IPS DF 6.9 (cell line): ENCODE data around the gene ARID3B.
"Not testable (repeated sequence)": the region's sequence is repeated elsewhere in the genome, so short reads cannot be mapped to it uniquely, and the experiment has no call there.

Source experiments
- DNase-seq: peaks from one replicate; pipeline ENCODE4 v3.0.0-alpha.2; 2013; ENCODE audit warnings: low read depth, low spot score
- H3K27ac ChIP-seq: one replicate; pipeline ENCODE4 v1.5.1; 2013; ENCODE audit warnings: low read length, control low read depth
- H3K27me3 ChIP-seq: 2 replicates; pipeline ENCODE4 v1.6.1; 2013; ENCODE audit warnings: mild to moderate bottlenecking, low read length; ENCODE audit not compliant: control insufficient read depth, insufficient read depth
- H3K36me3 ChIP-seq: 2 replicates; pipeline ENCODE4 v1.6.1; 2013; ENCODE audit warnings: low read length; ENCODE audit not compliant: control insufficient read depth, insufficient read depth
- H3K4me1 ChIP-seq: 2 replicates; pipeline ENCODE4 v1.6.1; 2013; ENCODE audit warnings: low read length; ENCODE audit not compliant: control insufficient read depth, insufficient read depth
- H3K4me3 ChIP-seq: 2 replicates; pipeline ENCODE4 v1.5.1; 2013; ENCODE audit warnings: mild to moderate bottlenecking, low read length
- H3K9me3 ChIP-seq: 2 replicates; pipeline ENCODE4 v1.6.1; 2013; ENCODE audit warnings: low read length, inconsistent platforms; ENCODE audit not compliant: control insufficient read depth, insufficient read depth
- WGBS: extraction: QIAGEN DNeasy Blood & Tissue Kit; methylation state at CpG from one replicate; pipeline ENCODE4 v1.1.7; 2013; ENCODE audit warnings: mixed read lengths, missing lambda C conversion rate; ENCODE audit not compliant: insufficient read length, insufficient coverage; 5-methylcytosine and 5-hydroxymethylcytosine counted together

Gene ARID3B

DNA sequence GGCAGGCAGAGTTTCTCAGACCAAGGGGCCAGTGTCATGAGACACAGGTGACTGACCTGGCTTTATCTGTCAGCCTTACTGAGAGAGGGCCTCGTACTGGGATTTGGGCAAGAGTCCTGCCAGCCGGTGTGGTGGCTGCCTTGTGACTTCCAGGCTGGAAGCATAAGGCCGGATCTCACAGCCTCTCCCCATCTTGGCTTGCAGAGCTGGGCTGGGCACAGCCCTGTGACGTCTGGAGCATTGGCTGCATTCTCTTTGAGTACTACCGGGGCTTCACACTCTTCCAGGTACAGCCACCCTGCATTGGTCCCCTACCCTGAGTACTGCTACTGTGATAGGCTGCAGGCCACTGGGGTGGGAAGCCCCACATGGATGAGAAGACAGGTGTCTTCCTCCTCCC, 86.7 kb downstream of the ARID3B start:
- H3K9me3 ChIP-seq, result no peaks in the 10 kb centered on the region
- H3K4me1 ChIP-seq, result no peaks in the 10 kb centered on the region
- H3K36me3 ChIP-seq, result peaks cover 58% of the 10 kb centered on the region
- WGBS, result no CpG with 5 or more reads among the region's 5 CpGs
- H3K27ac ChIP-seq, result no peak overlapping the region
- no peak for DNase-seq
- no peaks in the 10 kb centered on the region for H3K27me3 ChIP-seq
- no peak overlapping the region for H3K4me3 ChIP-seq

DNA sequence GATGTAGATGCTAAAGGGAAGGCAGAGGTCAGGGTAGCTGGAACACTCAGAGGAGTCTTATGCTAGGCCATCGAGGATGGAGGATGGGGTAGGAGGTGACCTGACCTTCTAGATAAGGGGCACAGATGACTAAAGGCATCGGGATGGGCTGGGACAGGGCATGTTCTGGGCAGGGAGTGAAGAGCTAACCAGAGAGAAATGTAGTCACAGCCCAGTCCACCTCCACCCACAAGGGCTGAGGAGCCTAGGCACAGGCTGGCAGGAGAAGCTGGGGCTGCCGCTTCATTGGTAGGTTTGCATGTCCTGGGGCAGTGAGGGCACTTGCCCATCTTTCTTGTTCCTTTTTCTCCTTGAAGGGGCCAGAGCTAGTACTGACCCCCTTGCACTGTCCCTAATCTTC, 87.2 kb downstream of the ARID3B start:
- H3K27me3 ChIP-seq, result no peaks in the 10 kb centered on the region
- no peak for DNase-seq
- H3K4me3 ChIP-seq, result no peak overlapping the region
- H3K9me3 ChIP-seq, result no peaks in the 10 kb centered on the region
- no peaks in the 10 kb centered on the region for H3K4me1 ChIP-seq
- peaks cover 54% of the 10 kb centered on the region for H3K36me3 ChIP-seq
- no peak overlapping the region for H3K27ac ChIP-seq
- WGBS, result no CpG with 5 or more reads among the region's 3 CpGs

DNA sequence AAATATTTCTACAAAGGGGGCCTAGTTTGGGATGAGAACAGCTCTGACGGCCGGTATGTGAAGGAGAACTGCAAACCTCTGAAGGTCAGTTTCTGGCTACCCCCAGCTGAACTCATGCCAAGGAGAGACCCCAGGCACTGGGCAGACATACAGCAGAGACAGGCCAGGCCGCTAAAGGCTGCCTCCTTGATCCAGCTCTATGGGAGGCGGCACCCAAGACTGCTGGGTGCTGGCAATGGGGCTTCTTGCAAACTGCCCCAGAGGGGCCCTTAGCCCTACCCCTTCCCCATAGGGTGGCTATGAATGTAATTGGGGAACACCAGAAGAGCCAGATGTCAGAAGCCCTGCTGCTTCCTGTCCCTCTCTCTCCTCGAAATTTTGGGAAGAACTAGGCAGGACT, 87.9 kb downstream of the ARID3B start:
- WGBS, result no CpG with 5 or more reads among the region's 5 CpGs
- Histone ChIP-seq H3K27ac (no peak overlapping the region), H3K36me3 (peaks cover 48% of the 10 kb centered on the region)

DNA sequence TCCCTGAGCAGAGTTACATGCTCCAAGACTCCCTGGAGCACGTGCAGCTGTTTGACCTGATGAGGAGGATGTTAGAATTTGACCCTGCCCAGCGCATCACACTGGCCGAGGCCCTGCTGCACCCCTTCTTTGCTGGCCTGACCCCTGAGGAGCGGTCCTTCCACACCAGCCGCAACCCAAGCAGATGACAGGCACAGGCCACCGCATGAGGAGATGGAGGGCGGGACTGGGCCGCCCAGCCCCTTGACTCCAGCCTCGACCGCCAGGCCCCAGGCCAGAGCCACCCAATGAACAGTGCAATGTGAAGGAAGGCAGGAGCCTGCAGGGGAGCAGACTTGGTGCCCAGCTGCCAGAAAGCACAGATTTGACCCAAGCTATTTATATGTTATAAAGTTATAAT, 88.7 kb downstream of the ARID3B start:
- H3K9me3 ChIP-seq, H3K27ac ChIP-seq, H3K27me3 ChIP-seq, DNase-seq, H3K4me1 ChIP-seq, H3K4me3 ChIP-seq: not testable (repeated sequence)
- no CpG with 5 or more reads among the region's 10 CpGs for WGBS
- peaks cover 41% of the 10 kb centered on the region for H3K36me3 ChIP-seq

More for the DNA sequence above, 87.9 kb downstream of the ARID3B start:
- H3K4me1 ChIP-seq, result no peaks in the 10 kb centered on the region
- H3K4me3 ChIP-seq, result no peak overlapping the region
- H3K27me3 ChIP-seq, result no peaks in the 10 kb centered on the region
- DNase-seq, result no peak
- no peaks in the 10 kb centered on the region for H3K9me3 ChIP-seq

DNA sequence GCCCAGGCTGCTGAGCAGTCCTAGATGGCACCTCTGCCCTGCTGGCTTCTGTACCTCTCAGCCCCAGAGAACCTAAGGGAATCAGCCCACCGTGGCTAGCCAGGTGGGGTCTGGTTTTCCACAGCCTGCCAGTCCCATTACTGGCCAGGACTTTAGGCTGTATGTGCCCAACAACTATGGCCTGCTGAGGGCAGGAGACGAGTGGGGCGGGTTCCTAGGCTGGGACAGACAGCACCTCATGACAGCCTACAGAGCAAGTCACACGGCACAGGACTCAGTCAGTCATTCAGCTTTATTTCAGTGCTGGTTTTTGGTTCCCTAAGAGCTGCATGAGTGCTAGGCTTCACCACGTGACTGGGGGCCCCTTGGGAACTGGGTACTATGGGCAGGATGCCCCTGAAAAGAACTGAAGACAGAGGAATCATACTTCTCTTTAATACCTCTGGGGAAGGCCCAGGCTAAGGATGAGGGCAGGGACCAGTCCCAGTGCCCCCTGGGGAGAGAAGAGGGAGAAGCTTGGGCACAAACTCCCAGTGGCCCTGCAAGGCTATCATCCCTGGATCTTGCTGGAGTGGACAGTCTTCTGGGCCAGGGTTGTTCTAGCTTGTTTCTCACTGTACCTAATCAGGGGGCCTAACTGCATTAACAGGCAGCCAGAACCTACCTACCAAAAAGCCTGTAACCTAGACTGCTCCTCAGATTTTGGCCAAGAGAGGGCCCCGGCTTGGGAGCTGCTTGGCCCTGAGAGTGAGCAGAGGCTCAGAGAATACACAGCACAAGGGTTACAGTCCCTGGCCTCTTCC, 89.5 kb downstream of the ARID3B start:
- Histone ChIP-seq H3K4me3 (no peak overlapping the region), H3K36me3 (peaks cover 33% of the 10 kb centered on the region), H3K4me1 (no peaks in the 10 kb centered on the region), H3K9me3 (no peaks in the 10 kb centered on the region), H3K27me3 (no peaks in the 10 kb centered on the region), H3K27ac (no peak overlapping the region)
- WGBS, result no CpG with 5 or more reads among the region's 6 CpGs
- no peak for DNase-seq

DNA sequence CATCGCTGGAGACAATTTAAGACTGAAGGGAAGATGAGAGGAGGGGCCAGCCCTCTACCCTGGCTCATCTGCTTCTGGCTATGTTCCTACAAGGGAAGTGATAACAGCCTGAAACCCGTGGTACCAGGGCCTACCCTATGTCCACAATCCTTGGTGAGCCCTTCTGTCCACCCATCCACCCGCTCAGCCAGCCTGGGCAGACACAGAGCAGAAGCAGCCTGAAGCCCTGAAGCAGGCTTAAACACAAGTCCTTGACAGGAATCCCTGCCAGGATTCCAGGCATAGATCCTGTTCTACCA, 90.0 kb downstream of the ARID3B start:
- no peak overlapping the region for H3K27ac ChIP-seq
- no peaks in the 10 kb centered on the region for H3K9me3 ChIP-seq
- DNase-seq, result no peak
- no peaks in the 10 kb centered on the region for H3K27me3 ChIP-seq
- no peak overlapping the region for H3K4me3 ChIP-seq
- no peaks in the 10 kb centered on the region for H3K4me1 ChIP-seq
- H3K36me3 ChIP-seq, result peaks cover 28% of the 10 kb centered on the region
- WGBS, result no CpG with 5 or more reads among the region's 3 CpGs

DNA sequence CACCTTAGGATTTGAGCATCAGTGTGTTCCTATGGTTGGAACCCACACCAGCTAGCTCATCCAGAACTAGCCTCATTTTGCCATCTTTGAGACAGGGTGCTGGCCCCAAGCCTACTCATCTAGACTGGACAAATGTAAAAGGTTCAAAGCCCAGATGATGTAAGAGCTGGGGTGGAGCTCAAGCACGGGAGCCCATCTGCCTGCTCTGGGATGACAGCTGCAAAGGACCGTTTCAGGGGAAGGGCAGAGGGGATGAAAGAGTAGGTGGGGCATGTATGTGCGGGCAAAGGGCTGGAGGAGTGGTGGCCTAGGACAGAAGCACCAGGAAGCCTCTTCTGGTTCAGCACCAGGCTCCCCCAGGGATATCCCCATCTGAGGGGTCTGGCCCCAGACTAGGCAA, 90.4 kb downstream of the ARID3B start:
- H3K27me3 ChIP-seq, result no peaks in the 10 kb centered on the region
- H3K36me3 ChIP-seq, result peaks cover 24% of the 10 kb centered on the region
- H3K4me1 ChIP-seq, result no peaks in the 10 kb centered on the region
- no peak overlapping the region for H3K4me3 ChIP-seq
- H3K27ac ChIP-seq, result no peak overlapping the region
- no peak for DNase-seq
- no peaks in the 10 kb centered on the region for H3K9me3 ChIP-seq
- WGBS, result no CpG with 5 or more reads among the region's 3 CpGs

DNA sequence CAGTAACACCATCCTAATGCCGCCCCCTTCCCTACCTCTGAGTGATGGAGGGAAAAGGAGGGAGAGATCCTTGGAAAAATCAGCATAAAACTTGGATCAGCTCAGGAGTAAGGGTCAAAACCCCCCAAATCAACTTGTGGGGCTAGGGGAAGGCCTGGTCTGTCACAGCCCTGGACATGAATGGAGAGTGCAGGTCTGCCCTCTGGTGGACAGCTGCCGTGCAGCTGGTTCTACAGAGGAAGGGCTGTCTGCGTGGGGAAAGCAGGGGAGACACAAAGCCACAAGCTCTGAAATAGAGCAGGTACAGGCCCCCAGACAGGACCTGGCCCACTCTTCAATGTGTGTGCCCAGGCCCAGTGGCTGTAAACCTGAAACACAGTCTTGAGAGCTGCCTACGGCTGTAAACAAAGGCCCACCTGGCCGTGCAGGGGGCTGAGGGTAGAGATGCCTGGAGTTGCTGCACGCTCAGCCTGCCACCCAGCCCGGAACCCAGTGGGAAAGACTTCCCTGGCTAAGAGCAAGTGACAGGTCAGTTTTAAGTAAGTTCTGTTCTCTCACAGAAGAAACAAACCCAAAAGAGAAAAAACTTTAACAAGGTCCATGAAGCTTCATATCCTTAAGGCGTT, 91.0 kb downstream of the ARID3B start:
- Histone ChIP-seq H3K4me1 (no peaks in the 10 kb centered on the region), H3K27ac (no peak overlapping the region), H3K27me3 (no peaks in the 10 kb centered on the region), H3K9me3 (no peaks in the 10 kb centered on the region), H3K4me3 (no peak overlapping the region), H3K36me3 (peaks cover 21% of the 10 kb centered on the region)
- no CpG with 5 or more reads among the region's 8 CpGs for WGBS
- DNase-seq, result no peak

DNA sequence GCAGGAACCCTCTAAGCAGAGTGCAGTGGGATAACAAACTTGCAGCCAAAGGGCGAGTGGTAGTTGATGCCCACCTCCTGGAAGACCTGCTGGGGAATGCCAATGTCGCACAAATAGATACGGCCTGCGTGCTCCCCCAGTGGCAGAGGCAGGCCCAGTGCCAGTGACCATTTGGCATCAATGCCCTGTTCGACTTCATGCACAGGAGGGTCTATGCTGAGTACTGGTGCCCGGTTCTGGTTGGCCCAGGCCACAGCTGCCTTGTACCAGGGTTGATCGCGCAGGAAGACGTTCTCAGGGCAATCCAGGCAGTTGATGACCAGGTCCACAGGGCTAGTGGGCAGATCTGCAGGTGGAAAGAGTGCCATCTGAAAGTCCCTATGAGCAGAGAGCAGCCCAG, 91.6 kb downstream of the ARID3B start:
- DNase-seq, result no peak
- no peaks in the 10 kb centered on the region for H3K4me1 ChIP-seq
- peaks cover 16% of the 10 kb centered on the region for H3K36me3 ChIP-seq
- WGBS, result no CpG with 5 or more reads among the region's 9 CpGs
- no peak overlapping the region for H3K4me3 ChIP-seq
- H3K9me3 ChIP-seq, result no peaks in the 10 kb centered on the region
- no peaks in the 10 kb centered on the region for H3K27me3 ChIP-seq
- no peak overlapping the region for H3K27ac ChIP-seq

DNA sequence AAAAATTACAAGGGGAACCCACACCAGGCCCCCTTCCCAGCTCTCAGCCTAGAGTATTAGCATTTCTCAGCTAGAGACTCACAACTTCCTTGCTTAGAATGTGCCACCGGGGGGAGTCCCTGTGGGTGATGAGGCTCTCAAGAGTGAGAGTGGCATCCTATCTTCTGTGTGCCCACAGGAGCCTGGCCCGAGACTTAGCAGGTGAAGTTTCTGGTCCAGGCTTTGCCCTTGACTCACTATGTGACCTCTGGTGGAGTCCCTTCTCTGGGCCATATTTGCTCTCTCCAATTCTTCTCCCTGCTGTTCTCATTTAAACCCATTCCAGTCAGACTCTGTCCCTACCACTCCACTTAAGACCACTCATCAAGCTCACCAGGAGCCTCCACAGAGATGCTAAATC, 92.8 kb downstream of the ARID3B start:
- H3K27ac ChIP-seq, result no peak overlapping the region
- H3K4me3 ChIP-seq, result no peak overlapping the region
- no CpG with 5 or more reads among the region's 2 CpGs for WGBS
- DNase-seq, result no peak
- no peaks in the 10 kb centered on the region for H3K4me1 ChIP-seq
- peaks cover 5% of the 10 kb centered on the region; the same call in 1 of the 2 replicates for H3K36me3 ChIP-seq
- H3K9me3 ChIP-seq, result no peaks in the 10 kb centered on the region
- no peaks in the 10 kb centered on the region for H3K27me3 ChIP-seq

DNA sequence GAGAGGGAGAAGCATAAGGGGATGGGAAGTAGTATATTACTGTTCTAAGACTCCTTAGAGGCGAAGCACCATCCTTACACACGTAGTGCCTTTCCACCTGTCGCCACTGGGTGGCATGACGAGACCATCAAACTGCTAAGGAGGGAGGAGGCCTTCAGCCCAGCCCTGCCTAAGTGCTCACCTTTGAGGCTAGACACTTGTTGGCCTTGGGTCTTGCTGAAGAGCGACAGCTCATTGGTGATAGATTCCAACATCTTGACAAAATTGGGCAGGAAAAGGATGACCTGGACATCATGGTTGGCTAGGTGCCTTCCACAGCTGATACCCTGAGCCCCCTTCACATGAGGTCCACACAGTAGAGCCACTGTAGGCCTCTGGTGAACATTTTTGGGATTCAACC, 94.2 kb downstream of the ARID3B start:
- no CpG with 5 or more reads among the region's 5 CpGs for WGBS
- Histone ChIP-seq H3K9me3 (no peaks in the 10 kb centered on the region), H3K4me3 (no peak overlapping the region), H3K27me3 (no peaks in the 10 kb centered on the region), H3K4me1 (no peaks in the 10 kb centered on the region), H3K36me3 (peaks cover 5% of the 10 kb centered on the region; the same call in 1 of the 2 replicates), H3K27ac (no peak overlapping the region)
- DNase-seq, result no peak
